ENCODE measurements around the gene DDX23.
A peak's percentile ranks its signal among the peaks of the same experiment; 100 is the strongest.

The DDX23 gene

GRCh38 chr12:48796976-48797375 lies 55.0 kb downstream of the DDX23 start:
- Histone ChIP-seq H2AFZ (ENCODE audit: insufficient read depth, low read length, poor library complexity) (no peak overlapping the region), H4K8ac (ENCODE audit: low read depth, low read length) (no peak overlapping the region), H2BK12ac (ENCODE audit: low read length) (no peak overlapping the region), H4K12ac (ENCODE audit: low read depth, low read length) (no peak overlapping the region), H2BK5ac (ENCODE audit: low read depth, low read length, poor library complexity) (no peak overlapping the region), H2AK5ac (ENCODE audit: low read length) (no peak overlapping the region), H3K9me3 (ENCODE audit: insufficient read depth, low read depth, low read length) (no peaks in the 10 kb centered on the region), H3K4me2 (ENCODE audit: low read length) (no peak overlapping the region), H4K91ac (ENCODE audit: low read depth, low read length) (no peak overlapping the region), H3K14ac (ENCODE audit: low read length) (no peak overlapping the region), H3K23ac (ENCODE audit: low read length) (no peak overlapping the region), H3K4ac (ENCODE audit: low read depth, low read length) (no peak overlapping the region), H3K36me3 (ENCODE audit: control insufficient read depth in 1 of 2, insufficient read depth in 2 of 2, low read length in 2 of 2) (no peaks in the 10 kb centered on the region), H3K4me3 (ENCODE audit: low read depth, low read length) (no peak overlapping the region), H3K4me1 (ENCODE audit: control insufficient read depth in 1 of 2, insufficient read depth in 2 of 2, low read length in 2 of 2) (peaks cover 7 to 12% of the 10 kb centered on the region in 2 experiments), H3K79me2 (ENCODE audit: control insufficient read depth, insufficient read depth, low read length, poor library complexity) (no peaks in the 10 kb centered on the region), H3K27me3 (ENCODE audit: insufficient read depth, low read length) (no peaks in the 10 kb centered on the region), H3K18ac (ENCODE audit: low read length) (no peak overlapping the region), H3K79me1 (ENCODE audit: low read length) (peaks cover 10% of the 10 kb centered on the region), H2BK120ac (ENCODE audit: insufficient read depth, low read length, poor library complexity) (no peak overlapping the region), H3K9ac (ENCODE audit: low read length) (no peak overlapping the region), H3K27ac (ENCODE audit: low read depth, low read length) (no peak overlapping the region)
- no CpG with 5 or more reads among the region's 3 CpGs for WGBS (ENCODE audit: extremely low coverage, insufficient coverage, insufficient read length)
- no peak for DNase-seq

GRCh38 chr12:48795550-48796455 lies 56.2 kb downstream of the DDX23 start:
- H2BK12ac ChIP-seq (ENCODE audit: low read length): peak overlapping the region; percentile 78

GRCh38 chr12:48794870-48795269 lies 57.1 kb downstream of the DDX23 start:
- H2AK5ac ChIP-seq (ENCODE audit: low read length): no peak overlapping the region
- H3K14ac ChIP-seq (ENCODE audit: low read length): peak overlapping the region; percentile 58
- no peak overlapping the region for H3K23ac ChIP-seq (ENCODE audit: low read length)
- H3K9me3 ChIP-seq (ENCODE audit: insufficient read depth, low read depth, low read length): no peaks in the 10 kb centered on the region
- DNase-seq: peak; percentile 91 to 98
- H2AFZ ChIP-seq (ENCODE audit: insufficient read depth, low read length, poor library complexity): no peak overlapping the region
- no peak overlapping the region for H4K12ac ChIP-seq (ENCODE audit: low read depth, low read length)
- H3K4me2 ChIP-seq (ENCODE audit: low read length): no peak overlapping the region
- peaks cover 7 to 14% of the 10 kb centered on the region in 2 experiments for H3K4me1 ChIP-seq (ENCODE audit: control insufficient read depth in 1 of 2, insufficient read depth in 2 of 2, low read length in 2 of 2)
- H3K79me1 ChIP-seq (ENCODE audit: low read length): peaks cover 10% of the 10 kb centered on the region
- no CpG with 5 or more reads among the region's 3 CpGs for WGBS (ENCODE audit: extremely low coverage, insufficient coverage, insufficient read length)
- no peak overlapping the region for H3K18ac ChIP-seq (ENCODE audit: low read length)
- H2BK5ac ChIP-seq (ENCODE audit: low read depth, low read length, poor library complexity): peak overlapping the region; percentile 70
- H3K9ac ChIP-seq (ENCODE audit: low read length): no peak overlapping the region
- H3K27ac ChIP-seq (ENCODE audit: low read depth, low read length): peak overlapping the region; percentile 81
- H2BK12ac ChIP-seq (ENCODE audit: low read length): no peak overlapping the region
- H4K91ac ChIP-seq (ENCODE audit: low read depth, low read length): peak overlapping the region; percentile 86
- H3K36me3 ChIP-seq (ENCODE audit: control insufficient read depth in 1 of 2, insufficient read depth in 2 of 2, low read length in 2 of 2): no peaks in the 10 kb centered on the region
- H3K79me2 ChIP-seq (ENCODE audit: control insufficient read depth, insufficient read depth, low read length, poor library complexity): no peaks in the 10 kb centered on the region
- H3K27me3 ChIP-seq (ENCODE audit: insufficient read depth, low read length): no peaks in the 10 kb centered on the region
- no peak overlapping the region for H3K4me3 ChIP-seq (ENCODE audit: low read depth, low read length)
- peak overlapping the region; percentile 86 for H2BK120ac ChIP-seq (ENCODE audit: insufficient read depth, low read length, poor library complexity)
- H4K8ac ChIP-seq (ENCODE audit: low read depth, low read length): peak overlapping the region; percentile 22
- H3K4ac ChIP-seq (ENCODE audit: low read depth, low read length): no peak overlapping the region

More at GRCh38 chr12:48795550-48796455, 56.2 kb downstream of the DDX23 start:
- Histone ChIP-seq H3K27me3 (ENCODE audit: insufficient read depth, low read length) (no peaks in the 10 kb centered on the region), H2BK120ac (ENCODE audit: insufficient read depth, low read length, poor library complexity) (peak overlapping the region; percentile 86), H3K9ac (ENCODE audit: low read length) (no peak overlapping the region), H3K36me3 (ENCODE audit: control insufficient read depth in 1 of 2, insufficient read depth in 2 of 2, low read length in 2 of 2) (no peaks in the 10 kb centered on the region), H3K18ac (ENCODE audit: low read length) (no peak overlapping the region), H3K14ac (ENCODE audit: low read length) (peak overlapping the region; percentile 59), H3K4me1 (ENCODE audit: control insufficient read depth in 1 of 2, insufficient read depth in 2 of 2, low read length in 2 of 2) (peaks cover 7 to 12% of the 10 kb centered on the region in 2 experiments), H2BK5ac (ENCODE audit: low read depth, low read length, poor library complexity) (peak overlapping the region; percentile 70), H3K4me3 (ENCODE audit: low read depth, low read length) (no peak overlapping the region), H4K12ac (ENCODE audit: low read depth, low read length) (peak overlapping the region; percentile 84), H3K23ac (ENCODE audit: low read length) (no peak overlapping the region), H3K4ac (ENCODE audit: low read depth, low read length) (peak overlapping the region; percentile 69), H4K91ac (ENCODE audit: low read depth, low read length) (peak overlapping the region; percentile 86), H4K8ac (ENCODE audit: low read depth, low read length) (peak overlapping the region; percentile 87), H3K79me2 (ENCODE audit: control insufficient read depth, insufficient read depth, low read length, poor library complexity) (no peaks in the 10 kb centered on the region), H2AFZ (ENCODE audit: insufficient read depth, low read length, poor library complexity) (peak overlapping the region; percentile 72), H3K79me1 (ENCODE audit: low read length) (peaks cover 10% of the 10 kb centered on the region), H3K9me3 (ENCODE audit: insufficient read depth, low read depth, low read length) (no peaks in the 10 kb centered on the region), H3K4me2 (ENCODE audit: low read length) (peak overlapping the region; percentile 9), H3K27ac (ENCODE audit: low read depth, low read length) (peak overlapping the region; percentile 81), H2AK5ac (ENCODE audit: low read length) (peak overlapping the region; percentile 40)
- no CpG with 5 or more reads among the region's 12 CpGs for WGBS (ENCODE audit: extremely low coverage, insufficient coverage, insufficient read length)
- peak; percentile 76 to 91 for DNase-seq

GRCh38 chr12:48793696-48794095 lies 58.3 kb downstream of the DDX23 start:
- peak overlapping the region; percentile 54 for H2BK12ac ChIP-seq (ENCODE audit: low read length)
- H2AK5ac ChIP-seq (ENCODE audit: low read length): no peak overlapping the region
- no peaks in the 10 kb centered on the region for H3K27me3 ChIP-seq (ENCODE audit: insufficient read depth, low read length)
- H4K8ac ChIP-seq (ENCODE audit: low read depth, low read length): no peak overlapping the region
- no peak overlapping the region for H2BK5ac ChIP-seq (ENCODE audit: low read depth, low read length, poor library complexity)
- no peak for DNase-seq
- peaks cover 7 to 16% of the 10 kb centered on the region in 2 experiments for H3K4me1 ChIP-seq (ENCODE audit: control insufficient read depth in 1 of 2, insufficient read depth in 2 of 2, low read length in 2 of 2)
- H3K18ac ChIP-seq (ENCODE audit: low read length): no peak overlapping the region
- no peaks in the 10 kb centered on the region for H3K36me3 ChIP-seq (ENCODE audit: control insufficient read depth in 1 of 2, insufficient read depth in 2 of 2, low read length in 2 of 2)
- peaks cover 16% of the 10 kb centered on the region for H3K79me1 ChIP-seq (ENCODE audit: low read length)
- H3K4ac ChIP-seq (ENCODE audit: low read depth, low read length): no peak overlapping the region
- H2AFZ ChIP-seq (ENCODE audit: insufficient read depth, low read length, poor library complexity): no peak overlapping the region
- H3K14ac ChIP-seq (ENCODE audit: low read length): no peak overlapping the region
- H3K27ac ChIP-seq (ENCODE audit: low read depth, low read length): no peak overlapping the region
- no peak overlapping the region for H4K91ac ChIP-seq (ENCODE audit: low read depth, low read length)
- H3K4me2 ChIP-seq (ENCODE audit: low read length): no peak overlapping the region
- peaks cover 3% of the 10 kb centered on the region for H3K79me2 ChIP-seq (ENCODE audit: control insufficient read depth, insufficient read depth, low read length, poor library complexity)
- H3K9ac ChIP-seq (ENCODE audit: low read length): no peak overlapping the region
- no peak overlapping the region for H2BK120ac ChIP-seq (ENCODE audit: insufficient read depth, low read length, poor library complexity)
- H4K12ac ChIP-seq (ENCODE audit: low read depth, low read length): no peak overlapping the region
- H3K9me3 ChIP-seq (ENCODE audit: insufficient read depth, low read depth, low read length): no peaks in the 10 kb centered on the region
- WGBS (ENCODE audit: extremely low coverage, insufficient coverage, insufficient read length): no CpG with 5 or more reads among the region's 3 CpGs
- H3K4me3 ChIP-seq (ENCODE audit: low read depth, low read length): no peak overlapping the region
- H3K23ac ChIP-seq (ENCODE audit: low read length): no peak overlapping the region
